ENCODE data around the gene PHACTR1.

The PHACTR1 gene

DNA sequence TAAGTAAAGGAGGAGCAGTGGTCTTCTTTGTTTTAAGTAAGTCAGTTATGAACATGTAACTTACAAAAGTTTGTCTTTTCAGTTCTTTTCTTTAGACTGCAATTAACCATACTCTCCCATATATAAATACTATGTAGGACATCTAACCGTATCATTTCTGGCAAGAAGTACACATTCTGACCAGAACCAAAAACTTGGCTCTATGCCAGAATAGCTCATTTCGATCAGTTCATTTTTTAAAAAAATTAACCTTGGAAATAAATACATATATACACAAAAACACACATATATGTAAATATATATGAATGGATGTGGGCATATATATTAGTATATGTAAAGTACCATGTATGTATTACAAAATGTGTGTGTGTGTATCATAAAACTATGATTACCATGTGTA is 145.0 kb downstream of the PHACTR1 start:
- DNase-seq (ENCODE audit: low spot score) = no peak
- CTCF ChIA-PET = interaction anchor here (0.6 kb wide), 1 partner anchor 19 kb away, joined by 3 read pairs; no protein-coding TSS in a partner anchor
- TF ChIP-seq, protein P1, sequence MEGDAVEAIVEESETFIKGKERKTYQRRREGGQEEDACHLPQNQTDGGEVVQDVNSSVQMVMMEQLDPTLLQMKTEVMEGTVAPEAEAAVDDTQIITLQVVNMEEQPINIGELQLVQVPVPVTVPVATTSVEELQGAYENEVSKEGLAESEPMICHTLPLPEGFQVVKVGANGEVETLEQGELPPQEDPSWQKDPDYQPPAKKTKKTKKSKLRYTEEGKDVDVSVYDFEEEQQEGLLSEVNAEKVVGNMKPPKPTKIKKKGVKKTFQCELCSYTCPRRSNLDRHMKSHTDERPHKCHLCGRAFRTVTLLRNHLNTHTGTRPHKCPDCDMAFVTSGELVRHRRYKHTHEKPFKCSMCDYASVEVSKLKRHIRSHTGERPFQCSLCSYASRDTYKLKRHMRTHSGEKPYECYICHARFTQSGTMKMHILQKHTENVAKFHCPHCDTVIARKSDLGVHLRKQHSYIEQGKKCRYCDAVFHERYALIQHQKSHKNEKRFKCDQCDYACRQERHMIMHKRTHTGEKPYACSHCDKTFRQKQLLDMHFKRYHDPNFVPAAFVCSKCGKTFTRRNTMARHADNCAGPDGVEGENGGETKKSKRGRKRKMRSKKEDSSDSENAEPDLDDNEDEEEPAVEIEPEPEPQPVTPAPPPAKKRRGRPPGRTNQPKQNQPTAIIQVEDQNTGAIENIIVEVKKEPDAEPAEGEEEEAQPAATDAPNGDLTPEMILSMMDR (conservative IDR thresholded peaks at IDR 0.05; ENCODE audit: low read depth) = no peak
- no peak overlapping the region for H3K27ac ChIP-seq
- POLR2A ChIA-PET (ENCODE audit: low non-redundant PET) = no interaction called here

DNA sequence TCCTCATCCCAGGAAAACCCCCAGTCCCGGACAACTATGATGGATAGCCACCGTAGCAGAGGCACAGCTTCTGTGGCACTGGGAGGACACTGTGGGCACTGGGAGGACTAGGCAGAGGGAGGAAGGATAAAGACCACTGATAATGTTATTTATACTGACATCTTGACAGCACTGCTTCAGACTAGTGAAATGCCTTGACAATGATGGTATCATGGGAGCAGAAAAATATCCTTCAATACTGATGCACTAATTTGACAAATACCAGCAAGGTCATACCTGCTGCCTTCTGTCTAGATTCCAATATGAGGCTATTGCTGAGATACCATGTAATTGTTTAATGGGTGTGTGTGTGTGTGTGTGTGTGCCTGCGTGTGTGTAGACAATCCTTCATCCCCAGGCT is 148.6 kb downstream of the PHACTR1 start:
- ChIA-PET POLR2A (ENCODE audit: low non-redundant PET) (no interaction called here), CTCF (no interaction called here)
- H3K27ac ChIP-seq = no peak overlapping the region
- DNase-seq (ENCODE audit: low spot score) = no peak
- TF ChIP-seq, protein P1 (conservative IDR thresholded peaks at IDR 0.05; ENCODE audit: low read depth) = no peak

DNA sequence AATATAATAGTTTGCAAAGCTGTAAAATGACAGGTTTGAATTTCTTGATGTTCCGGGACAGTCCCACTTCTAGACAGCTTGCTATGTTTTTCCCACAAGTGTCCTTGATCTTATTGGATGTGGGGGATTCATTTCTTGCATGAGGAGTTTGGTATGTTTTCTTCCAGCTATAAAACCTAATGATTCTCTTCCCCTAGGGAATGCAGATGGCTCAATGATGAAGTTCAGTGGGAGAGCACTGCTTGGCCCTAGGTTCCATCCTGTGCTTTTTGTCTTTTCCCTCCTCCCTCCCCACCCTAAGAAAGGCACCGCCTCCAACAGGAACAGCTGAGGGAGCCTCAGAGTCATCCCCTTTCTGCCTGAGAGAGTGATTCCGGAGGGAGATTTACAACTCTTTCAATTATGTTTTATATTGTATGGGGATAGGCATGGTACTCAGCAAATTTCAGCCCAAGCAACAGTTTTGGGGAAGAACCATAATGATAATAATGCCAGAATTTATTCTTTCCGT is 149.2 kb downstream of the PHACTR1 start:
- H3K27ac ChIP-seq = no peak overlapping the region
- ChIA-PET CTCF (no interaction called here), POLR2A (ENCODE audit: low non-redundant PET) (no interaction called here)
- no peak for DNase-seq (ENCODE audit: low spot score)
- TF ChIP-seq, protein P1 (conservative IDR thresholded peaks at IDR 0.05; ENCODE audit: low read depth) = no peak

DNA sequence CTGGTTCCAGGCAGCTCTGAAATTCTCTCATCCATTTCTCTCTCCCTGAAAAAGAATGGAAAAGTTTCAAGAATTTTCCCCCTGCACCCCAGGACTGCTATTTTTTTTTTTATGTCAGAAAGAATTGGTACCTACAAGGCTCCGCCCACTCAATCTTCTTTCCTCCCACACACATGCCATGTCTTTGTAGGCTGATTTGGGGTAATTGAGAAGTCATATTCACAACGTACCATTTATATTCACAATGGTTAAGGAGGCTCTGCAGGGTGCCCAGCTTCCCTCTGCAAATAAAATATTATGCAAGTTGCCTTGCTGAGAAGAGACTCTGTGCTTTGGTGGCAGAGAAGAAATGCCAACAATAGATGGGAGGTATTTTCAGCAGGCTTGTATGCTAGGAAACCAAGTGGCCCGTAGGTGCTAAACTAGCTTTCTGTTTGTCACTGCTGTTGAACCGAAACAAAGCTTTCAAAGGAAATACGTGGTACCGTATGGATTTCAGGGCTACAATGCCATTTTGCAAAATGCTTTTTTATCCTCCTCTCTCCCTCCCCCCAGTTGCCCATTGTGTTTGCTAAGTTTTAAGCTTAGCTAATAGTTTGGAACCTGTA is 150.0 kb downstream of the PHACTR1 start:
- no peak overlapping the region for H3K27ac ChIP-seq
- DNase-seq (ENCODE audit: low spot score) = no peak
- CTCF ChIA-PET = interaction anchor here (0.7 kb wide), 1 partner anchor 381 kb away, joined by 3 read pairs; no protein-coding TSS in a partner anchor
- POLR2A ChIA-PET (ENCODE audit: low non-redundant PET) = no interaction called here
- TF ChIP-seq, protein P1 (conservative IDR thresholded peaks at IDR 0.05; ENCODE audit: low read depth) = no peak

DNA sequence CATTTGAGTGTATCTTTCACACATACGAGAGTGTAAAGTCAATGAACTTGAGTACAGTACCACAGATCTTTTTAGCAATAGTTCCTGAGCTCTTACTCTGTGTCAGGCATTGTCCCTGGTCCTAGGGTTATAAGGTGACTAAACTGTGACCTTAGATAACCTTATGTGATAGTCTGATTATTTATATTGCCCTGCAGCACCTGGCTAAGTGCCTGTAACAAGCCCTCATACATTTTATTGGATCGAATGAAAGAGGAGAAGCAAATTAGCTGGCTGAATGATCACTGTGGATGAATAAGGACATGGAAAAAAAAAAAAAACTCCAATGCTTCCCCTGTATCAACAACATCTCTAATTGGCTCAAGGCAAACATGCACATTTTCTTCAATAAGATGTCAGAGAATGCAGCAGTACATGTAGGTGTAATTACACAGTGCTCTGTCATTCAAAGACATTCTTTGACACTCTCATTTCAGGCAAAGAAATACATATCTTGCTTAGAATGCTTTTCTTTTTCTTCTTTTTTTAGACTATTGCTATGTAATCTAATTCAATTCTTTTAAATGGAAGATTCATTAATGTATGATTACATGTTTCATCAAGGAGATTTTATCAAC is 153.4 kb downstream of the PHACTR1 start:
- ChIA-PET POLR2A (ENCODE audit: low non-redundant PET) (no interaction called here), CTCF (interaction anchor here (0.6 kb wide), 1 partner anchor 30 kb away, joined by 4 read pairs; no protein-coding TSS in a partner anchor)
- DNase-seq (ENCODE audit: low spot score) = no peak
- TF ChIP-seq, protein P1 (conservative IDR thresholded peaks at IDR 0.05; ENCODE audit: low read depth) = no peak
- H3K27ac ChIP-seq = no peak overlapping the region

DNA sequence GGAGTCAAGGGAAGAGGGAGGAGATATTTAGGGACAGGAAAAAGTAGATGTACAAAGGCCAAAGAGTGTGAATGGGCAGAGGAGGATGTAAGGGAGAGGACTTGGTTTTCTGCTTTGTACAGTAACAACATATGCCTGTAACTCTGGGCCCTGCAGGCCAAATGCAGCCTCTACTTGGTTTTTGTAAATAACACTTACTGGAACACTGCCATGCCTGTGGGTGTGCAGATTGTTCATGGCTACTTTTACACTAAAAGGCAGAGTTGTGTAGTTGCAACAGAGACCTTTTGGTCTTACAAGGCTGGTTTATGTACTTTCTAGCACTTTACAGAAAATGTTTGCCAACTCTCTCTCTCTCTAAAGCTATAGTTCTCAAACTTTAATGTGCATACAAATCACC is 157.1 kb downstream of the PHACTR1 start:
- ChIA-PET CTCF (no interaction called here), POLR2A (ENCODE audit: low non-redundant PET) (no interaction called here)
- DNase-seq (ENCODE audit: low spot score) = no peak
- TF ChIP-seq, protein P1 (conservative IDR thresholded peaks at IDR 0.05; ENCODE audit: low read depth) = no peak
- H3K27ac ChIP-seq = no peak overlapping the region
